Caco-2 (cell line): ENCODE data around the gene PCDHA4. TPM values are rescaled to one million over a fixed set of nuclear protein-coding genes. Genes with fewer than 3 reads are reported as not detected.
"Not testable (repeated sequence)": the region's sequence is repeated elsewhere in the genome, so short reads cannot be mapped to it uniquely, and the experiment has no call there.

Source experiments
- BruUV-seq: library from RNA; stranded (reverse); fragments of 400-500 nt; replicated peaks from 2 replicates; lab custom pipeline; 2021; lab: Mats Ljungman, UMichigan
- CTCF ChIA-PET: fragments of 300-600 bp; sonication (Branson Sonifier 250); formaldehyde crosslinking; loops from one replicate; lab custom pipeline; 2022; ENCODE audit warnings: antibody characterized with exemption; lab: Charles Lee
- POLR2A ChIA-PET: fragments of 300-600 bp; sonication (Branson Sonifier 250); formaldehyde crosslinking; loops from one replicate; lab custom pipeline; 2022; ENCODE audit warnings: antibody characterized with exemption; lab: Charles Lee
- DNase-seq, 2 experiments: peaks; one replicate each; pipeline versions ENCODE4 v3.0.0 to v3.0.0-alpha.2; 2020 to 2022
- H3K27me3 ChIP-seq: replicated peaks from 2 replicates; pipeline ENCODE4 v1.6.0; 2011; ENCODE audit warnings: low read length; ENCODE audit not compliant: control insufficient read depth, insufficient read depth
- H3K36me3 ChIP-seq: 2 replicates; pipeline ENCODE4 v1.5.1; 2011; ENCODE audit warnings: low read length; ENCODE audit not compliant: control insufficient read depth, insufficient read depth
- H3K4me1 ChIP-seq: fragments of 250-450 bp; sonication (Bioruptor Pico); 2 replicates; pipeline ENCODE4 v1.5.1; 2020; ENCODE audit warnings: mild to moderate bottlenecking
- H3K4me3 ChIP-seq: 2 replicates; pipeline ENCODE4 v1.5.1; 2011; ENCODE audit warnings: low read depth, mild to moderate bottlenecking, control low read depth, low read length
- H3K9me3 ChIP-seq: fragments of 250-450 bp; sonication (Bioruptor Pico); 2 replicates; pipeline ENCODE4 v1.5.1; 2020; ENCODE audit warnings: mild to moderate bottlenecking, moderate library complexity
- H3K27ac Mint-ChIP-seq: one replicate; pipeline ENCODE4 v1.8.0; 2022; ENCODE audit warnings: mixed read lengths; ENCODE audit not compliant: unreplicated experiment
- H3K27me3 Mint-ChIP-seq: one replicate; pipeline ENCODE4 v1.8.0; 2022; ENCODE audit warnings: mixed read lengths; ENCODE audit not compliant: insufficient read depth, unreplicated experiment
- H3K36me3 Mint-ChIP-seq: one replicate; pipeline ENCODE4 v1.8.0; 2022; ENCODE audit warnings: mild to moderate bottlenecking, mixed read lengths; ENCODE audit not compliant: insufficient read depth, unreplicated experiment
- H3K4me1 Mint-ChIP-seq: one replicate; pipeline ENCODE4 v1.8.0; 2022; ENCODE audit warnings: low read depth, mixed read lengths; ENCODE audit not compliant: unreplicated experiment
- H3K4me3 Mint-ChIP-seq: one replicate; pipeline ENCODE4 v1.8.0; 2022; ENCODE audit warnings: mild to moderate bottlenecking, moderate library complexity, mixed read lengths; ENCODE audit not compliant: unreplicated experiment
- H3K9me3 Mint-ChIP-seq: one replicate; pipeline ENCODE4 v1.8.0; 2022; ENCODE audit warnings: mixed read lengths; ENCODE audit not compliant: unreplicated experiment
- intact Hi-C: fragments of 100-400 bp; cut with micrococcal nuclease; formaldehyde crosslinking; loops from one replicate; pipeline ENCODE4 v1.10.0; 2022; ENCODE audit not compliant: unreplicated experiment
- total RNA-seq: library from RNA; stranded (reverse); gene quantifications from 2 replicates; pipeline ENCODE4 v1.2.3, GENCODE V29; 2022
- TF ChIP-seq, protein P1 (sequence below), 2 experiments: fragments of 200-600 bp in 1 of 2; IDR thresholded peaks; 1 replicate in 1 of 2; 2 replicates in 1 of 2; pipeline versions ENCODE4 v1.5.1 to v1.8.0; 2011 to 2022; ENCODE audit warnings: antibody characterized with exemption in 1 of 2, control low read depth in 1 of 2, inconsistent platforms in 1 of 2, low read depth in 1 of 2, low read length in 1 of 2, mild to moderate bottlenecking in 1 of 2, moderate library complexity in 1 of 2; ENCODE audit not compliant: insufficient read depth in 1 of 2, severe bottlenecking in 1 of 2, unreplicated experiment in 1 of 2

The PCDHA4 gene
- total RNA-seq, 1 experiment from 2014 or later: 0.07 TPM

DNA sequence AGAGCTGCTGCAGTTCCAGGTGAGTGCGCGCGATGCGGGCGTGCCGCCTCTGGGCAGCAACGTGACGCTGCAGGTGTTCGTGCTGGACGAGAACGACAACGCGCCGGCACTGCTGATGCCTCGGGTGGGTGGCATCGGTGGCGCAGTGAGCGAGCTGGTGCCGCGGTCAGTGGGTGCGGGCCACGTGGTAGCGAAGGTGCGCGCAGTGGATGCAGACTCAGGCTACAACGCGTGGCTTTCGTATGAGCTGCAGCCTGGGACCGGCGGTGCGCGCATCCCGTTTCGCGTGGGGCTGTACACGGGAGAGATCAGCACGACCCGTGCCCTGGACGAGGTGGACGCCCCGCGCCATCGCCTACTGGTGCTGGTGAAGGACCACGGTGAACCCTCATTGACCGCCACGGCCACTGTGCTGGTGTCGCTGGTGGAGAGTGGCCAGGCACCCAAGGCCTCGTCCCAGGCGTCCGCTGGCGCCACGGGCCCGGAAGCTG lies 4.0 kb upstream of the PCDHA4 start:
- H3K27me3 Mint-ChIP-seq: no peaks in the 10 kb centered on the region
- POLR2A ChIA-PET: no interaction called here
- DNase-seq: no peak

GRCh38 chr5:140808241-140808888 lies 1.5 kb downstream of the PCDHA4 start:
- POLR2A ChIA-PET, H3K9me3 ChIP-seq, H3K36me3 Mint-ChIP-seq, H3K27ac Mint-ChIP-seq, H3K4me1 ChIP-seq, intact Hi-C loops, BruUV-seq, H3K4me1 Mint-ChIP-seq, H3K27me3 ChIP-seq, CTCF ChIA-PET, H3K4me3 Mint-ChIP-seq, H3K36me3 ChIP-seq, DNase-seq, H3K4me3 ChIP-seq, H3K27me3 Mint-ChIP-seq: not testable (repeated sequence)
- peaks cover 26% of the 10 kb centered on the region for H3K9me3 Mint-ChIP-seq

More for the DNA sequence above, 4.0 kb upstream of the PCDHA4 start:
- no peaks in the 10 kb centered on the region for H3K27me3 ChIP-seq
- no peak overlapping the region for H3K4me3 ChIP-seq
- no peaks in the 10 kb centered on the region; the same call in 1 of the 2 replicates for H3K9me3 ChIP-seq
- TF ChIP-seq, protein P1, sequence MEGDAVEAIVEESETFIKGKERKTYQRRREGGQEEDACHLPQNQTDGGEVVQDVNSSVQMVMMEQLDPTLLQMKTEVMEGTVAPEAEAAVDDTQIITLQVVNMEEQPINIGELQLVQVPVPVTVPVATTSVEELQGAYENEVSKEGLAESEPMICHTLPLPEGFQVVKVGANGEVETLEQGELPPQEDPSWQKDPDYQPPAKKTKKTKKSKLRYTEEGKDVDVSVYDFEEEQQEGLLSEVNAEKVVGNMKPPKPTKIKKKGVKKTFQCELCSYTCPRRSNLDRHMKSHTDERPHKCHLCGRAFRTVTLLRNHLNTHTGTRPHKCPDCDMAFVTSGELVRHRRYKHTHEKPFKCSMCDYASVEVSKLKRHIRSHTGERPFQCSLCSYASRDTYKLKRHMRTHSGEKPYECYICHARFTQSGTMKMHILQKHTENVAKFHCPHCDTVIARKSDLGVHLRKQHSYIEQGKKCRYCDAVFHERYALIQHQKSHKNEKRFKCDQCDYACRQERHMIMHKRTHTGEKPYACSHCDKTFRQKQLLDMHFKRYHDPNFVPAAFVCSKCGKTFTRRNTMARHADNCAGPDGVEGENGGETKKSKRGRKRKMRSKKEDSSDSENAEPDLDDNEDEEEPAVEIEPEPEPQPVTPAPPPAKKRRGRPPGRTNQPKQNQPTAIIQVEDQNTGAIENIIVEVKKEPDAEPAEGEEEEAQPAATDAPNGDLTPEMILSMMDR (IDR thresholded peaks at IDR 0.05; ENCODE audit: insufficient read depth in 1 of 2, low read depth in 1 of 2, low read length in 1 of 2, severe bottlenecking in 1 of 2, unreplicated experiment in 1 of 2): no peak
- Mint-ChIP-seq H3K4me3 (no peak overlapping the region), H3K4me1 (no peaks in the 10 kb centered on the region), H3K9me3 (peaks cover 17% of the 10 kb centered on the region), H3K36me3 (no peaks in the 10 kb centered on the region), H3K27ac (no peak overlapping the region)
- H3K36me3 ChIP-seq: no peaks in the 10 kb centered on the region
- intact Hi-C loops: no loop called here
- CTCF ChIA-PET: no interaction called here
- no peaks in the 10 kb centered on the region for H3K4me1 ChIP-seq
- BruUV-seq: no TSS peak

DNA sequence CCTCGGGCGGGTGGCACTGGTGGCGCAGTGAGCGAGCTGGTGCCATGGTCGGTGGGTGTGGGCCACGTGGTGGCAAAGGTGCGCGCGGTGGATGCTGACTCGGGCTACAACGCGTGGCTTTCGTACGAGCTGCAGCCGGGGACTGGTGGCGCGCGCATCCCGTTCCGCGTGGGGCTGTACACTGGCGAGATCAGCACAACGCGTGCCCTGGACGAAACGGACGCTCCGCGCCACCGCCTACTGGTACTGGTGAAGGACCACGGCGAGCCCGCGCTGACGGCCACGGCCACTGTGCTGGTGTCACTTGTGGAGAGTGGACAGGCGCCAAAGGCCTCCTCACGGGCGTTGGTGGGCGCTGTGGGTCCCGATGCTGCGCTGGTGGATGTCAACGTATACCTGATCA lies 2.0 kb downstream of the PCDHA4 start:
- Mint-ChIP-seq H3K4me3 (no peak overlapping the region), H3K27ac (no peak overlapping the region), H3K27me3 (no peaks in the 10 kb centered on the region), H3K4me1 (no peaks in the 10 kb centered on the region), H3K36me3 (no peaks in the 10 kb centered on the region), H3K9me3 (peaks cover 21% of the 10 kb centered on the region)
- Histone ChIP-seq H3K36me3 (no peaks in the 10 kb centered on the region), H3K9me3 (no peaks in the 10 kb centered on the region), H3K4me3 (no peak overlapping the region), H3K4me1 (no peaks in the 10 kb centered on the region), H3K27me3 (no peaks in the 10 kb centered on the region)
- ChIA-PET POLR2A (no interaction called here), CTCF (no interaction called here)
- intact Hi-C loops: no loop called here
- BruUV-seq: no TSS peak
- DNase-seq: no peak
- TF ChIP-seq, protein P1 (IDR thresholded peaks at IDR 0.05; ENCODE audit: insufficient read depth in 1 of 2, low read depth in 1 of 2, low read length in 1 of 2, severe bottlenecking in 1 of 2, unreplicated experiment in 1 of 2): no peak
